Thyroid gland (tissue), 4 donors: ENCODE results near the gene UBE2L6.

Experiments
- CTCF ChIP-seq, 6 experiments: fragments of 200-600 bp in 3 of 6; fragments of 450-650 bp in 3 of 6; sonication (generic) in 3 of 6; IDR thresholded peaks; one replicate each; pipeline ENCODE4 v1.5.1; 2016 to 2019; ENCODE audit warnings: antibody characterized with exemption in 6 of 6, mild to moderate bottlenecking in 2 of 6, inconsistent platforms in 1 of 6, moderate library complexity in 1 of 6
- POLR2A ChIP-seq, 2 donors: fragments of 450-650 bp; IDR thresholded peaks; one replicate each; pipeline ENCODE4 v1.6.1; 2017; ENCODE audit warnings: antibody characterized with exemption in 2 of 2, mild to moderate bottlenecking in 2 of 2, moderate library complexity in 1 of 2

DNA sequence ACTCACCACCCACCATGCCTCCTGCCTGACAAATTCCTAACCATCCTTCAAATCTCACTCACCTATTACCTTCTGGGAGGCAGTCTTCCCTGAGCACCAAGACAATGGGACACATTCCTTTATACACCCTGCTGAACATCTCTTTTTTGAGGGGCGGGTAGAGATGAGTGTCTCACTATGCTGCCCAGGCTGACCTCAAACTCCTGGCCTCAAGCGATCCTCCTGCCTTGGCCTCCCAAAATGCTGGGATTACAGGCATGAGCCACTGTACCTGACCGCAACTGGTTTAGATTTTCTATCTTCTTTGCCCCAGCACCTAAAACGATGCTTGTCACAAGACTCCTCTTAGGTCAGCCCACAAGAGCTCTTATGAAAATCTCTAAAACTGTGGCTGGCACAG is 44.1 kb downstream of the UBE2L6 start:
- TF ChIP-seq CTCF (IDR thresholded peaks at IDR 0.05) (no peak), POLR2A (IDR thresholded peaks at IDR 0.05) (no peak)
